ENCODE results near the gene BHLHE41.

BHLHE41 gene

GRCh38 chr12:26133521-26133920, 8.7 kb upstream of the BHLHE41 start:
- no peak for DNase-seq

- no peak for DNase-seq
Observed at GRCh38 chr12:26132866-26133265, 8.0 kb upstream of the BHLHE41 start.

- no peak for DNase-seq
Observed at GRCh38 chr12:26131936-26132335, 7.1 kb upstream of the BHLHE41 start.

GRCh38 chr12:26130728-26131127, 5.9 kb upstream of the BHLHE41 start:
- DNase-seq: no peak

- DNase-seq: no peak
Observed at GRCh38 chr12:26128168-26128567, 3.3 kb upstream of the BHLHE41 start.

GRCh38 chr12:26127404-26127803, 2.6 kb upstream of the BHLHE41 start:
- no peak for DNase-seq

GRCh38 chr12:26126340-26127284, 1.8 kb upstream of the BHLHE41 start:
- DNase-seq: no peak

- DNase-seq: no peak
Observed at GRCh38 chr12:26125400-26126339, 833 bp upstream of the BHLHE41 start.

- DNase-seq: no peak
Observed at GRCh38 chr12:26123482-26123980, 1.3 kb downstream of the BHLHE41 start.

DNA sequence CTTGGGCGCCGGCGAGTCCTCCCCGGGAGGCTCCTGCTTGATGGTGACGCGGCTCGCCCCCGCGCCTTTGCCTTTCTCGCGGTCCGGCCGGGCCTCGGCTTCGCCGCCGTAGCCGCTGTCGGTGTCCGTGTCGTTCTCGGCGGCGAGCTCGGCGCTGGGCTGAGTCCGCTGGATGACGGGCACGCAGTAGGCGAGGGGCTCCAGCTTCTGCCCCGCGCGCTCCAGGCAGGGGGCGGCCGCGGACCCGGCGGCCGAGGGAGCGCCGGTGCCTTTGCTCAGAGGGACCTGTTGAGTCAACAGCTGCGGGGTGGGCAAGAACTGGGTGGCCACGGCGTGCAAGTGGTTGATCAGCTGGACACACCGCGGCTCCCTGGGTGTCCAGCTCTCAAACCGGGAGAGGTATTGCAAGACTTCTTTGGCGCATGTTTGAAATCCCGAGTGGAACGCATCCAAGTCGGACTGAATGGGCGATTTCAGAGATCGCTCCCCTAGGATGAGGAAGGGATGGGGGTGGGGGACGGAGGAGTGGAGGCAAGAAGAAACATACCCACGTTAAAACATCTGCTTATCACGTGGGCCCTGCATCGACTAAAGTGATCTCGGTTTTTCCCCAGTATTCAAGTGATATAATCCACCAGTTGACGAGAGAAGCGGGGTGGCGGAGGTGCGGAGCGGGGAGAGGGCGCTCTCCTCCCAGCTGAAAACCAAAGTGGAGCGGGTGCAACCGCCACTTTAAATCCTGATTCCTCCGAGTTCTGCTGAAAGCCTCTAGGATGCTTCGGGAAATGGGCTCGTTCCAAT, 2.0 kb downstream of the BHLHE41 start:
- DNase-seq: peak; percentile 20

GRCh38 chr12:26122061-26122680, 2.7 kb downstream of the BHLHE41 start:
- peak; percentile 18 for DNase-seq

- no peak for DNase-seq
Observed at GRCh38 chr12:26121323-26122060, 3.3 kb downstream of the BHLHE41 start.

DNA sequence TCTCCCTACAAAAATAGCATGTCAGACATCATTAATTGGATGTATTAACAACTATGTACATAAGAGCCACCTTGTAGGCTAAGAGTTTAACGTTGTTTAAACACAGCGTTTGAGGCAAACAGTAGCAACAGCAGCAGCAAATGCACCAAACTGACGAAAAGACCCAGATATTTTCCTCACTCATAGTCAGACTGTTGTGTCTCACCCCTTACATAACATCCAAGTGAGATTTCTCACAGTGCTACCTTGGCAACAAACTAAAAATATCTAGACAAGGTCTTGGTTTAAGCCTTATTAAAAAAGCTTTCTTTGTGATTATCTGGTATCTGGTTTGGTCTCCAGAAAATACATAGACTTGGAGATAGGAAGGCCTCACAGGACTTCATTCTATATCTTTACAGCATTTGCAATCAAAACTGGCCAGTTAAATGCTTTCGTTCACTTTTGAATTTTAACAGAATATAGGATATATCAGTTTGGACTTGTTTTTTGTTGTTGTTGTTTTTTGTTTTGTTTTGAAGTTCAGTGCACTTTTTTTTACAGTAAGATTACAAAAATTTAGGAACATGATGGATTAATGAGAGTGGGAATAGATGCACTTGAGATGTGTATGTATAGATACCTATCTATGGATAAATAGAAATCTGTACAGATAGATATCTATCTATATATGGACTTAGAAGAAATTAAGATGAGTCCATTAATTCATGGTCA, 4.1 kb downstream of the BHLHE41 start:
- no peak for DNase-seq

DNA sequence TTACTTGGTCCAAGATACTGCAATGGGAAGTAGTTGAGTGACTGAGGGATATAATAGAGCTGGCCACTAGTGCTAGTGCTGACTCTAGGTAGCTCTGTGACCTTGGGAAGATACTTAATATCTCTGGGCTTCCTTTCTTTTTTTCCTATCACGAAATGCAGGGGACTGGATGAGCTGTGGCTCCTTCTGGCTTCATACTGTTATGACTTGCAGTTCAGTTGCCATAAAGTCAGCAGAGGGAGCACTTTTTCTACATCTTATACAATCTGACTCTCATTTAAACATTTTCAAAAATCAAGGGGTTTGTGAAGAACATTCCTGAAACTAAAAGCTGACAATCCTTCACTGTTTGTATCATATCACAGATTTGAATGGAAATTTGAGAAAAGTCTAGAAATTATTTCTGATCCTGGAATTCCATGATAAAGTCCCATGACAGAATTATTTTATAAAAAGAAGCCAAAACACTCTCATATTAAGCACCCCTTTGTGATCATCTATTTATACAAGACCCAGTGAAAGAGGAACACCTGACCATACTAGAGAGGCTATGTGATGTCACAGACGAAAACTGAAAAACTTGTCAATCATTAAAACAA, 5.3 kb downstream of the BHLHE41 start:
- peak; percentile 33 for DNase-seq

- no peak for DNase-seq
Observed at GRCh38 chr12:26118308-26118707, 6.5 kb downstream of the BHLHE41 start.

GRCh38 chr12:26116829-26117715, 7.8 kb downstream of the BHLHE41 start:
- DNase-seq: no peak

GRCh38 chr12:26114720-26115401, 10.0 kb downstream of the BHLHE41 start:
- no peak for DNase-seq
